HG02798 (cell line): Measurements from ENCODE around the gene CAMSAP2.
"Not testable (repeated sequence)": the region's sequence is repeated elsewhere in the genome, so short reads cannot be mapped to it uniquely, and the experiment has no call there.

Experiments
- ATAC-seq: cut with Tn5 transposase; IDR thresholded peaks from one replicate; pipeline ENCODE4 v1.9.1; 2021; ENCODE audit warnings: mild to moderate bottlenecking; ENCODE audit not compliant: unreplicated experiment, poor library complexity

Gene CAMSAP2

GRCh38 chr1:200738949-200739651 is 407 bp downstream of the CAMSAP2 start:
- ATAC-seq, result peak; percentile 70

- ATAC-seq, result no peak
Observed at GRCh38 chr1:200739702-200740570, 1.2 kb downstream of the CAMSAP2 start.

DNA sequence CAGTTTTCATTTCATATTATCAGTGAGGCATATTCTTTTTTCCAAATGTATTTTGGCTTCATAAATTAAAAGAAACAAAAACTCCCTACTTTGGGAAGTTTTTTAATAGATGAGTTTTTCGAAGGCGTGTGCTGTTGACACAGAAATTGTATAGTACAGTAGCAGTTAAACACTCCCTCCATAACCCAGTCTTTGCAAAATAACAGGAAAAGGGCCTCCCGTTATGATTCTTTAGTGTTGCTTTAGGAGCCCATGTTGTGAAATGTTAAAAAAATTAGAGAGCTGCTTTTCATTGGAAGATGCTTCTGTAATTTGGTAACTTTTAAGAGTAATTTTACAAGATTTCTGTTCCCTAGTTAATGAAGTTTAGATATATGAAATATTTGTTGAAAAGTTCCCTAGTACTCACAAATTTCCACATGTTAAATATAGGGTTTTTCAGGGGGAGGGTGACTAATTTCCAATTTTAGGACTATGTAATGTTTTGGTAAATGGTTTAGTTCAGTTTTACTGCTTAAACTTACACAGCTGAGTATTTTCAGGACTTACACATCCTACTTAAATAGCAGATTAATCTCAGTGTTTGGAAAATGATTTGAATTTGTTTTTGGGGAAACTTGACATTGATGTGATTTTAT is 2.0 kb downstream of the CAMSAP2 start:
- no peak for ATAC-seq

DNA sequence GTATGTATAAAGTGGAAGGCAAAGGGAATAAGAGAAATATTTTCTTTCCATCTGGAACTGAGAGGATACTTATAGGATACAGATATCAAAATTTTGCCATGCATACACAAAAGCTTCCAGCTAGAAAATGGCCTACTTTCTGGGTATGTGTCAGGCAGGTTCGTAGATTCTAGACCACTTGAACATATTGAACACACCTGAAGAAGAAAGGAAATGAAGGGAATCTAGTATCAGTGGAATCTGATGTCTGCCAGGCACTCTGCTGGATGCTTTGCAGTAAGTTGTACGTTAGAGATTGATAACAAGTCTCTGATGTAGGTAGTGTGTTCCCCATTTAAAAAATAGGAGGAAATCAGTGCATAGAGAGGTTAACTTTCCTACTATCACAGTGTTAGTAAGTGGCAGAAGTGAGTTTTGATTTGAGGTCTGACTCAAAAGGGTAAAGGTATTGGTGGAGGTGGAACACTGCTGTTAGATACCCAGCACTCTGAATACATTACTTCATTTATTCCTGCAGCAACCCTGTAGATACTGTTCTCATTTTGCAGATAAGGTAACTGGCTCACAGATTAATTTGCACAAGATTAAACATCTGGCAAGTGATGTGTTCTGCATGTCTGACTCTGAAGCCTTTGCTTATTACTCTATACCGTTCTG is 3.0 kb downstream of the CAMSAP2 start:
- ATAC-seq, result no peak

DNA sequence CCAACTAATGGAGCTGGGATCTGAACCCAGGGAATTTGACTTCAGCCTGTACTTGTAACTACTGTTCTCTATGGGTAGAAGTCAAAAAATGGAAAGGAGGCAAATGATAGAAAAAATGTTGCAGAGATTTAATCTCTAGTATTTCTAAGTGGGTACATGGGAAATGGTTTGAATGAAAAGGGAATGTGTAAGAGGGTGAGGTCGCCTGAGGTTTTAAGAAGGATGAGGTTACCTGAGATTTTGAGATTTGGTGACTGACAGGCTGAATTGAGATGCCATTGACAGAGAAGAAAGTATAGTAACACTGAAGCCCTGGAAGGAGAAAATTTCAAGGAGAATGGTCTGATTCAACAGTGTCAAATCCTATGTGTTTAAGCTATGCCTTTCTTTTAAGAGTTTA is 5.5 kb downstream of the CAMSAP2 start:
- no peak for ATAC-seq

GRCh38 chr1:200749090-200749489 is 10.4 kb downstream of the CAMSAP2 start:
- ATAC-seq, result no peak

DNA sequence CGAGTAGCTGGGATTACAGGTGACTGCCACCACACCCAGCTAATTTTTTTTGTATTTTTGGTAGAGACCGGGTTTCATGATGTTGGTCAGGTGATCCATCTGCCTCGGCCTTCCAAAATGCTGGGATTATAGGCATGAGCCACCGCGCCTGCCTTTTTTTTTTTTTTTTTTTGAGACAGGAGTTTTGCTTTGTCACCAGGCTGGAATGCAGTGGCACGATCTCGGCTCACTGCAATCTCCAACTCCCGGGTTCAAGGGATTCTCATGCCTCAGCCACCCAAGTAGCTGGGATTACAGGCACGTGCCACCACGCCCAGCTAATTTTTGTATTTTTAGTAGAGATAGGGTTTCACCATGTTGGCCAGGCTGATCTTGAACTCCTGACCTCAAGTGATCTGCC is 12.1 kb downstream of the CAMSAP2 start:
- ATAC-seq, result not testable (repeated sequence)

DNA sequence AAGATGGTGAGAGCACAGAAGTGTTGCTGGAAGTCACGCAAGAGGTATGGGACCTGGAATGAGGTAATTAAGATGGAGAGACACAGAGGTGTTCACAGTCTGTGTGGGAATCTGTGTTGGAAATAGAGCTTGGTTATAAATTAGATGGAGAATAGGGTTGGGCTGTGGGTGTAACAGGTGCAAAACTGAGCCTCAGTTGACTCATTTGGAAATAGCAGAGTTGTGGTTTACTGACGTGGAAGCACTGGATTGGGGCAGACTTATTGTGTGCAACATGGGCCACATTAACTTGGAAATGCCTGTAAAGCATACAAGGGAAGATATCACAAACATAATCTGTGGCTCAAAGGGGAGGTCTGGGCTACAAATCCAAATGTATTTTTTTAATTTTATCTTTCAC is 13.0 kb downstream of the CAMSAP2 start:
- ATAC-seq, result peak; percentile 90

- ATAC-seq, result no peak
Observed at GRCh38 chr1:200753650-200754198, 15.0 kb downstream of the CAMSAP2 start.

- ATAC-seq, result no peak
Observed at GRCh38 chr1:200755456-200755855, 16.8 kb downstream of the CAMSAP2 start.

DNA sequence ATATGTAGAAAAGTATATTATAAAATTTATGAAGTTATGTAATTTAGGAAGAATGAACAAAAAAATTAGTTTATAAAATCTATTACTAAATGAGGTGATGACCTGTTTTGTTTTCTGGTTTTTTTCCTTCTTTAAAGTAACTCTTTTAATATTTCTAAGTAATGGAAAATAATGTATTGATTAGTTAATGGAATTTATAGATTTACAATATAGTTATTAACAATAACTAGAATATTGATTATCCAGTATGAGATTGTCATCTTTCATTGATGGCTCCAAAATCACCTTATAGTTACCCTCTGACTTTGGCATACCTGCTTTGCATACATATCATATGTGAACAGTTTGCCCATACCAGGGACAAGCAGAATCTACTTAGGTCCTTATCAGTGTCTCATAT is 23.4 kb downstream of the CAMSAP2 start:
- ATAC-seq, result no peak

DNA sequence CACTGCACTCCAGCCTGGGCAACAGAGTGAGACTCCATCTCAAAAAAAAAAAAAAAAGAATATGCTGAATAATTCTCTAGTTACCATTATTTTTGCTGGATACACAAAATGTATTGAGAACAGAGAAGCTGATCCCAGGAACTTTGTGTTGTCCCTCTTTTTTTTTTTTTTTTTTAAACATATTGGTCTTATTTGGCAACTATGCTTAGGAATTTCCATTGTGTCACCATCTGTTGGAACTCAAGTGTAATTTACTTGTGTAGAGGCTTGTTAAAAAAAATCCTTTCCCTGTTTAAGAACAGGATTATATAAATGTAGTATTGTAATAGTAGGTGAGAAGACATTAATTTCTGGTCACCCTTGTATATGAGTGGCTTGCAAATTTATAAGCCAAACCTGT is 28.6 kb downstream of the CAMSAP2 start:
- no peak for ATAC-seq

DNA sequence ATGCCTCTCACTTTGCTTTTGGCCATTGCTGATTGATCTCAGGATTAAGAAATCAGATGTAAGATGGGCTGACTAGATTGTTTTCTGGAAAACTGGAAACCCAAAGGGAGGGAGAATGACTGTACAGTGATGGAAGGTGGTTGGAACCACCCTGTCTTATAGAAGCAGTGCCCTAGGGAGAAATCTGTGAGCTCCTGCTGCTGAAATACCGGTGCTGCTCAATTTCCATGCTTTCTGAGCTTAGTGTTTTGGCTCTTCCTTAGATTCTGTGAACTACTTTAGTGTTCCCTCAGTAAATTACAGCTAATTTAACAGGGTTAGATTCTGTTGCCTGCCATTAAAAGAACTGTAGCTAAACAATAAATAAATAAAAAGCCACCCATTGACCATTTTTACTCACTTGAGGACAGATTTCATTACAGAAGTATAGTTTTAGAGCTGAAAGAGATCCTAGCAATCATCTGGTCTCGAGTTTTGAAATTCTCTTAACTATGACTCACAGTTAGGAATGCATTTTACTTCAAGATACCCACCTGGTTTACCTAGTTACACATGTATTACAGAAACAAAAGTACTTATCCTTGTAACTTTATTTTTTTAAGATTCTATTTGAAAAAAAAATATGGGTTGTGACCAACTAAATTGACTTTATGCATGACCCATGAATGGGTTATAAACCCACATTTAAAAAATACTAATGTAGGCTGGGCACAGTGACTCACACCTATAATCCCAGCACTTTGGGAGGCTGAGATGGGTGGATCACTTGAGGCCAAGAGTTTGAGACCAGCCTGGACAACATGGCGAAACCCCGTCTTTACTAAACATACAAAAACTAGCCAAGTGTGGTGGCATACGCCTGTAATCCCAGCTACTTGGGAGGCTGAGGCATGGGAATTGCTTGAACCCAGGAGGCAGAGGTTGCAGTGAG is 33.2 kb downstream of the CAMSAP2 start:
- ATAC-seq, result no peak

GRCh38 chr1:200774311-200774710 is 35.6 kb downstream of the CAMSAP2 start:
- ATAC-seq, result no peak

GRCh38 chr1:200774735-200775444 is 36.2 kb downstream of the CAMSAP2 start:
- ATAC-seq, result no peak

DNA sequence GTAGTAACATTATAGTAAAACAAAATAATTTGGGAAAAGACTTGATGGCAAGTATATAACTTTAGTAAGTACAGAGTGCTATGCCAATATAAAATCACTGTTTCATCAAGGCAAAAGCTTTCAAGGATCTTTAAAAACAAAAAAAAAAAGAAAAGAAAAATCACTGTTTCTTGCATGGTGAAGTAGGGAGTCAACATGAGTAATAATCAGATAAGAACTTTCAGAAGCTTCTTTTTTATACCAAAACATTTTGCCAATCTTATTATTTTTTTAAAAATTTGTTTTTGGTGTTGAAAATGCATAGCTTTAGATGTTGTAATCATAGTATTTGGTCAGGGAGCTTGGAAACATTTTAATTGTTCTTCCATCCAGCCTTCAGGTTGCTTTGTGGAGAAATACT is 37.2 kb downstream of the CAMSAP2 start:
- no peak for ATAC-seq

DNA sequence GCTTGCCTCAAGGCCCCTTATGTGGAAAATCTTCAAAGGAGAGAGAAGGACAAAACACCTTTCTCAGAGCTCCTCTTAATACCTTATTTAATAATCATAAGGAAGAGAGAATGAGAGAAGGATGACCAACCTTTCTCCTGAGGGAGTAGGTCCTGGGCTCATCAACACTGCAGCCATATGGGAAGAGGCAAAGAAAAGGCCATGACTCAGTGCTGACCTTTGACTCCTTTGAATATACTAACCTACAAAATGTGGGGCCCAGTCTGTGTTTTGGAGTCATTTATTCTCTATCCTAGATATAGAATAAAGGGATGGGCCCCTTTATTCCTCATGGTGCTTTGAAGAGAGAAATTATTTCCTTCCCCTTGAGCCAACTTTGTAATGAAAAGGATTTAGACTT is 38.3 kb downstream of the CAMSAP2 start:
- ATAC-seq, result no peak

DNA sequence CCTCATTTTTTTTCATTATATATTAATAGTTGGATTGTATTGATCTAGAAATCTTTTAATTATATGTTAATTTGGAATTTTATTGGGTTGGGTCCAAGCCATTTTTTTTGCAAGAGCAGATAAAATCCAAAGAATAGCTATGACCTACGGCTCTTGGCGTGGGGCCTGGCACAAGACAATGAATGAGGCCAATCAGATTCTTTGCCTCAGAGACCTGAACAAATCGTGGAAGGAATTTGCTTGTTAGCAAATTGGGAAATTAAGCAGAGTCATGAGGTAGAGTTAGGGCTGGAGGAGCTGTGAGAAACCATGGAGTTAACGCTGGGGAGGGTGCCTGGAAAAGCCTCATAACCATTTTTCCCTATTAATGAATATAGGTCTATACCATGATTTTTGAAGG is 40.1 kb downstream of the CAMSAP2 start:
- no peak for ATAC-seq

DNA sequence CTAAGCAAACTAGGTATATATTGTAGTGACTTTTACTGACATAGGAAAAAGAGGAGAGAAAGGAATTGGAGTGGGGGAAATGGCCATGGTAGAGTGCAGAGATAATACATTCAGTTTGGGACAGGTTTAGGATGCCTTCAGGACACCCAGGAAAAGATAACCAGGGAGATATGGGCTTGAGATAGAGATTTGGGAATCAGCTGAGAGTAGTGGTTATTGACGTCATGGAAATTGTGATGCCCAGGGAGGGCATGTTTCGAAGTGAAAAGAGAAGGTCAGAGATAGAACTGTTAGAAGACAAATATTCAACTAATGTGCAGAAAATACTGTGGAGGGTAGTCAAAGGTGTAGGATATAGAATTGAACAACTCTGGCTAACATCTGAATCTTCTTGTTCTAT is 40.6 kb downstream of the CAMSAP2 start:
- no peak for ATAC-seq
